ENCODE measurements around the gene KRTAP4-9.

DNA sequence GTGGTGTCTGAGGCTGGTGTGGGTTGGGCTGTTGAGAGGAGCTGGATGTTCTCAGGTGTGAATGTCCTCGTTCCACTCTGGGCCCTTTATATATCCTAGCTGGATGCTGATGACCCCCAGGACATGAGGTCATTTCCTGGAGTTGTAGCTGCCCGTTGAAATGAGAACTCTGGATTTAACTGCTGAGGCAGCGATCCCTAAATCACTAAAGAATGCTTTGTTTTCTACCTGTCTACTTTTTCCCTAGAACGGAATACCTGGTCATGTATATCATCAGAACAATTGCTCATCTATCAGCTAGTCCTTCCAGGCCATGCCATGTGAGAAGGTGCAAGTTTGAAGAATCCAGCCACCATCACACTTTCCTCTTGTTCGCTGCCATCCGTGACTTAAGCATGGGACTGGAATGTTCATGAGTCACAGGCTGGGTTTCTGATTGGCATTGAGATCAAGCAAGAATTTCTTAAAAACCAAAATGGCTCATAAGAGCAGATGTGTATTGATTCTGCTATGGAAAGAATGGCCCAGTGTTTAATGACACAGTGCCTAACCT lies 45.1 kb upstream of the KRTAP4-9 start, which contains the start of gene KRTAP2-3:
- no peak for TF ChIP-seq YY1 (IDR thresholded peaks at IDR 0.05; ENCODE audit: insufficient read depth, insufficient read length)
- TF ChIP-seq ZNF274 (IDR thresholded peaks at IDR 0.05; ENCODE audit: low read depth, low read length), result no peak

All from NT2/D1 (cell line).